ENCODE results near the gene HTRA1.

GRCh38 chr10:122555442-122555841 is 94.1 kb downstream of the HTRA1 start:
- TF ChIP-seq CTCF (IDR thresholded peaks at IDR 0.05; ENCODE audit: low read length) (no peak), EZH2 (IDR thresholded peaks at IDR 0.05; ENCODE audit: borderline replicate concordance, low read length) (no peak)
